ENCODE measurements around the gene CNIH1. TPM values are rescaled to one million over a fixed set of nuclear protein-coding genes. Genes with fewer than 3 reads are reported as not detected.

CNIH1 gene
- 100 to 1,000 TPM in 1 of 2 experiments, 10 to 100 TPM in 1; 86.6 to 109 TPM for total RNA-seq

DNA sequence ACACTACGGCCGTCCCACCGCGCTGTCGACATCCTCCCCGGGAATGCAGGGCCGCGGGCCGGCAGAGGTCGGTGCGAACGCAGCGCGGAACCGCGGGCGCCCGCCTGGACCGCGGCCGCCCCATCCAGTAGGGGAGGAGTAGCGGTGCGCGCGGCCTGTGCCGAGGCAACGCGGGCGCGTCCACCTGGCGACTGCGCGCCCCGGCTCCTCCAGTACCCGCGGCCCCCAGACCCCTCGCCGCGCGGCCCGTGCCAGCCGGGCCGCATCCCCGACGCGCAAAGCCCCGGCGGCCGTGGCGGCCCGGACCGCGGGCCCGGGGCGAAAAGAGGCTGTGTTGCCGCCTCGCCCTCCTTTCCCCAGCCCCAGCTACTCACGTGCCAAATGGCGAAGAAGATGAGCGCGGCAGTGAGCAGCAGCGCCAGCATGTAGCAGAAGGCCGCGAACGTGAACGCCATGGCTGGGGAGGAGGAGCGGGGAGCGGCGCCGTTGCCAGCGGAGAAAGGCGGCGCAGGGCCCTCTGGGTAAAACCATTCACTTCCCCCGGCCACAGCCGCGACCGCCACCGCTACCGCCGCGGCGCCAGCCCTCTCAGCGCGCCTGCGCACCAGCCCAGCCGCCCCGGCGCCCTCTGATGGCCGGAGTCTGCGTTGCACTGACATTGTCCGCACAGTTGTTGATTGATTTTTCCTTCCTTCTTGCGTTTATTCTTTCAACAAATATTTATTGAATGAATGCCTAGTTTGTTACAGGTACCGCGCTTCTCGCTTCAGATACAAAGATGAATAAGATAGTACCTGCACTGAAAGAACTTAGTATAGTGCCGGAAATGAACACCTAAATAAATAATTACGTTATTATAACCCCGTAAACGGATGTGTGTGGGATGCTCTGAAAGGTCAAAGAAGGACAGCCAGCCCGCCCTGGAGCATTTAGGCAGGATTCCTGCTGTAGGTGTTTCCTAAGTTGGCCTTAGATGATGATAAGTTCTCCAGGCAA lies at the start of gene CNIH1:
Gene CNIH1, minus strand, starts transcription at position 502 of the 996 bp plus-strand sequence. Its CDS starts 47 bp downstream, at position 455.
- ChIA-PET CTCF (interaction anchor here (0.7 to 1.3 kb wide), 5 partner anchors 8 to 47 kb away, joined by 3 to 6 read pairs (median 4); partner anchors contain the start of gene CDKN3), POLR2A (interaction anchor here (1.1 kb wide), 1 partner anchor 43 kb away, joined by 3 read pairs; no protein-coding TSS in a partner anchor)
- Mint-ChIP-seq H3K4me3 (peak within 1 kb of the TSS; percentile 80), H3K27ac (peak within 1 kb of the TSS; percentile 99), H3K4me1 (peaks cover 47% of the 10 kb centered on the region), H3K27me3 (no peaks in the 10 kb centered on the region), H3K36me3 (ENCODE audit: low read depth) (peaks cover 21% of the 10 kb centered on the region), H3K9me3 (ENCODE audit: low read depth) (no peaks in the 10 kb centered on the region)
- ATAC-seq, result peak; percentile 92
- peak; percentile 96 for DNase-seq
- intact Hi-C loops (cut with DNase I, micrococcal nuclease), result loop anchor here (1.0 to 5.0 kb wide), 14 partner anchors 44 to 1676 kb away; partner anchors contain the start of genes CGRRF1 (in 2 of the 2), CDKN3 (in 1 of the 2), DDHD1 (in 1 of the 2) and GCH1 (in 1 of the 2)

DNA sequence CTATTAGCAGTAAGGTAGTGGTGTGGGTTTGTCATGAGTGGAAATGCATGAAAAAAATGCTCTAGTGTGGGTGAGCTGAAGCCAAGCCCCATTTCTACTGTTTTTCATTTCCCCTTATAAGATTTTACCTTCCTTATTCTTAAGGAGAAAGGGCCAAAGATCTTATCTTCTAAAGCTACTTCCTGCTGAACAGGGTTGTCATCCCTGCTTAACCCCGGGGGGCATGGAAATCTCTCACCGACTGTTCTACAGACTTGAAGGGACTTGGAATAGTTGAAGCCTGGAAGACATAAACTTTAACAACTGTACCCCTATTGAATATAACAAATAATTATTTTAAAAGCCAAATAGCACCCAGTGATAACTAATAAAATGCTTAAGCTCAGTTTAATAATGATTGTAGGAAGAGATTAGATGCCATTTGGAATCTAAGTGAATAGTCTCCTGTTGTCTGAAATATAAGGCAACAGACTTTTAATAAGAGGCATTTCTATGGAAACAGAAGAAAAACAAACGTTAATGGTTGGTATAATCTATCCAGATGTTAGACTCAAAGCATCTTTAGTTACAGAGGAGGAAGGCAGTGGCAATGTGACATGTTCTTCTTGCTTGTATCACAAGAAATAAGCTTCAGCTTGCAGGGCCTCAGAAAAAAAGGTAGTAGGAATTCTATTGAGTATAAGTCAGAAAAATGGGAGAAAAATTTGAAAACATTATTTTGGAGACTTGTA lies 49.4 kb upstream of the CNIH1 start:
- peaks cover 8% of the 10 kb centered on the region for H3K36me3 Mint-ChIP-seq (ENCODE audit: low read depth)

DNA sequence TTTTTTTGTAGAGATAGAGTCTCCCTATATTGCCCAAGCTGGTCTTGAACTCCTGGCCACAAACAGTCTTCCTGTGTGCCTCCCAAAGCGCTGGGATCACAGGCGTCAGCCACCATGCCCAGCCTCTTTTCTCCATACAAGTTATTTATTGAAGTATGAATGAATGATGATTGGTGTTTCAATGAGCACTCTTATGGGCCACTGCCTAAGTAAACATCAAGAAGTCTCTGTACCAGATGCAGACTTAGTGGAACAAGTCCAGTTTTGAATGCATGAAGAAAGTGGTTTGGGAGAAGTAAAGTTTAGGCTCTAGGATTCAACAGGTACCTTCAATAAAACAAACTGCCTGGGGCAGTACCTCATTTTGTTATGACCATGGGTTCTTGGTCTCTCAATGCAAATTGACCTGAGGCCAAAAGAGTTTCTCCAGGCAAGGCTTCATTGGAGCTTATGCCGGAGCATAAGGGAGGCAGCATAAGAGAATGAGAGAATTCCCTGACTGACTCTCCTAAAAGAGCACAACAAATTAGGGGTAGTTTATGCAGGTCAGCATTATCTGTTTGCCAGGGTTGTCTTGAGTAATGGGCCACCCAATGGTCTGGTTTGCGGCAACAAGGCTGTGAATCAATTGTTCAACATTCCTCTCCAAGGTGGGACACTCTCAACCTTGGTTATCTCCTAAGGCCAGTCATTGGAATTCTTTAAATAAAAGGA lies 48.7 kb upstream of the CNIH1 start:
- peaks cover 44% of the 10 kb centered on the region for H3K4me1 Mint-ChIP-seq
- intact Hi-C loops (cut with DNase I, micrococcal nuclease), result loop anchor here (1.0 to 2.0 kb wide), 6 partner anchors 19 to 94 kb away; partner anchors contain the start of genes CGRRF1 (in 2 of the 2), CNIH1 (in 2 of the 2) and CDKN3 (in 1 of the 2)
- H3K4me3 Mint-ChIP-seq, result peak overlapping the region; percentile 91
- H3K27me3 Mint-ChIP-seq, result no peaks in the 10 kb centered on the region
- peak overlapping the region; percentile 96 for H3K27ac Mint-ChIP-seq
- DNase-seq (no peak), ATAC-seq (no peak)
- no peaks in the 10 kb centered on the region for H3K9me3 Mint-ChIP-seq (ENCODE audit: low read depth)
- CTCF ChIA-PET, result interaction anchor here (1.5 to 4.8 kb wide), 3 partner anchors 14 to 35 kb away, joined by 3 to 31 read pairs (median 5); partner anchors contain the start of gene CGRRF1
- peaks cover 8% of the 10 kb centered on the region for H3K36me3 Mint-ChIP-seq (ENCODE audit: low read depth)
- POLR2A ChIA-PET, result interaction anchor here (2.0 kb wide), 1 partner anchor 20 kb away, joined by 6 read pairs; the partner anchor contains the start of gene CGRRF1

More for the DNA sequence above, 49.4 kb upstream of the CNIH1 start:
- no peak overlapping the region for H3K27ac Mint-ChIP-seq
- peak overlapping the region; percentile 91 for H3K4me3 Mint-ChIP-seq
- DNase-seq, result no peak
- H3K27me3 Mint-ChIP-seq, result no peaks in the 10 kb centered on the region
- H3K9me3 Mint-ChIP-seq (ENCODE audit: low read depth), result no peaks in the 10 kb centered on the region
- ATAC-seq, result no peak
- POLR2A ChIA-PET, result no interaction called here
- peaks cover 37% of the 10 kb centered on the region for H3K4me1 Mint-ChIP-seq
- intact Hi-C loops (cut with DNase I, micrococcal nuclease), result no loop called here
- CTCF ChIA-PET, result interaction anchor here (0.9 to 1.5 kb wide), 2 partner anchors 14 to 27 kb away, joined by 3 to 5 read pairs; no protein-coding TSS in a partner anchor

DNA sequence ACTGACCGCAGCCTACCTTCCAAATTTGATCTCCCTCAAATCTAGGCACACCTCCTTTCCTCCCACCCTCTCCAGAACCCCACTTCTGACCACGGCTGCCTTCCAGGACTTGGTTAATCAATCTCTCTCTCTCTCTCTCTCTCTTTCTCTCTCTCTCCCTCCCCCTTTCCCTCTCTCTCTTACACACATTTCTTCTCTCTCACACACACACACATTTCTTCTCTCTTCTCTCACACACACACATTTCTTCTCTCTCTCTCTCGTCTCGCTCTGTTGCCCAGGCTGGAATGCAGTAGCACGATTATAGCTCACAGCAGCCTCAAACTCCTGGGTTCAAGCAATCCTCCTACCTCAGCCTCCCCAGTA lies 48.1 kb upstream of the CNIH1 start:
- H3K4me3 Mint-ChIP-seq, result peak overlapping the region; percentile 91
- ATAC-seq, result no peak
- H3K36me3 Mint-ChIP-seq (ENCODE audit: low read depth), result peaks cover 8% of the 10 kb centered on the region
- peaks cover 50% of the 10 kb centered on the region for H3K4me1 Mint-ChIP-seq
- H3K9me3 Mint-ChIP-seq (ENCODE audit: low read depth), result no peaks in the 10 kb centered on the region
- no peak for DNase-seq
- H3K27ac Mint-ChIP-seq, result peak overlapping the region; percentile 96
- no peaks in the 10 kb centered on the region for H3K27me3 Mint-ChIP-seq
- POLR2A ChIA-PET, result interaction anchor here (2.0 kb wide), 1 partner anchor 20 kb away, joined by 6 read pairs; the partner anchor contains the start of gene CGRRF1
- intact Hi-C loops (cut with DNase I, micrococcal nuclease), result loop anchor here (1.0 to 2.0 kb wide), 6 partner anchors 20 to 93 kb away; partner anchors contain the start of genes CGRRF1 (in 2 of the 2), CNIH1 (in 2 of the 2) and CDKN3 (in 1 of the 2)
- CTCF ChIA-PET, result interaction anchor here (1.0 to 4.8 kb wide), 3 partner anchors 16 to 34 kb away, joined by 3 to 31 read pairs (median 3); partner anchors contain the start of gene CGRRF1

DNA sequence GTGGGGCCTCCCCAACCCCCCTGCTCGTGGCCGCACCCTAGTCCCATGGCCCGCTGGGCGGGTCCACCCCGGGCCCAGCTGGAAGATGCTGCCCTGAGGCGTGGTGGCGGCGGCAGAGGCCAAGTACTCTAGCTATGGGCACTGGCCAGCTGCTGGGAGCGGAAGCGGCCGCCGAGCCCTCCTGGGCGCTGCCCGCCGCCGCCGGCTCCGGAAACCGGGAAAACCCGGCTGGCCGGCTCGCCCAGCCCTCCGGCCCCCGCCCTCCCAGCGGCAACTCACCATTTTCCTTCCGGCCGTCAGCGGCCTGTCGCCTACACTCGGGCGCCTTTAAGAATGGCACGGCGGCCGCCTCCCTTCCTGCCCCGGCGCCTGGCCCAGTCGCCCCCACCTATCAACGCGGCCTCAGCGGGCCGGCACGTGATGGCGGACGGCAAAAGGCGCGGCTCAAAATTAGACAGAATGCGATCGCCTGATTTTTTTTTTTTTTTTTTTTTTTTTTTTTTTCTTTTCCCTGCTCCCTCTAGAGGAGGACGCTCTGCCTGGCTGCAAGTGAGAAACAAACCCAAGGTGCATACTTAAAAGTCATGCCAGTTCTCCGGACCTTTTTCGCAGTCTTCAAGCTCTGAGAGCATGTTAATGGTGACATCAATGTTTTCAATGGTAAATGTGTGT lies 47.6 kb upstream of the CNIH1 start, which contains the start of gene GMFB:
Gene GMFB, minus strand, starts transcription at position 335 of the 672 bp plus-strand sequence. Its CDS starts 53 bp downstream, at position 282.
- intact Hi-C loops (cut with DNase I, micrococcal nuclease), result loop anchor here (1.0 to 2.0 kb wide), 7 partner anchors 21 to 285 kb away; partner anchors contain the start of genes CGRRF1 (in 2 of the 2), CNIH1 (in 2 of the 2) and CDKN3 (in 1 of the 2)
- Mint-ChIP-seq H3K27me3 (no peaks in the 10 kb centered on the region), H3K9me3 (ENCODE audit: low read depth) (no peaks in the 10 kb centered on the region), H3K4me1 (peaks cover 56% of the 10 kb centered on the region), H3K36me3 (ENCODE audit: low read depth) (peaks cover 10% of the 10 kb centered on the region), H3K4me3 (peak within 1 kb of the TSS; percentile 91), H3K27ac (peak within 1 kb of the TSS; percentile 96)
- POLR2A ChIA-PET, result interaction anchor here (0.6 to 2.0 kb wide), 3 partner anchors 21 to 414 kb away, joined by 3 to 7 read pairs (median 6); partner anchors contain the start of gene CGRRF1
- ATAC-seq, result peak; percentile 96
- CTCF ChIA-PET, result interaction anchor here (0.6 to 4.8 kb wide), 13 partner anchors 16 to 213 kb away, joined by 3 to 31 read pairs (median 3); partner anchors contain the start of gene CGRRF1
- peak; percentile 94 for DNase-seq

DNA sequence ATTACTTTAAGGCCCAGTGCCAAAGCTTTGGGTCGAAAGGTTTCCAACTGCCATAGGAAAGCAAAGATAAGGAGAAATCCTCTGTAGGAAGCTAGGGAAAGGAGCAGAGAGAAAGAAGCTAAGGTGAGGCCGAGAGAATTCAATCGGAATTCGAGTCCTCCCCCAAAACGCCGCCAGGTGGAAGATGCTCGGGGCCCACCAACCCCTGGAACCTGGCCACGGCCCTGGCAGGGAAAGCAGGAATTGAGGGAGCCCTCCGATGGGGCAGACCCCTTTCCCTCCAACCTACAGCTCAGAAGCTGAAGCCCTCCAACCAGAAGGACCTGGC lies 47.1 kb upstream of the CNIH1 start:
- Mint-ChIP-seq H3K9me3 (ENCODE audit: low read depth) (no peaks in the 10 kb centered on the region), H3K36me3 (ENCODE audit: low read depth) (peaks cover 15% of the 10 kb centered on the region), H3K27ac (peak overlapping the region; percentile 93), H3K4me3 (peak overlapping the region; percentile 91), H3K4me1 (peaks cover 60% of the 10 kb centered on the region), H3K27me3 (no peaks in the 10 kb centered on the region)
- intact Hi-C loops (cut with DNase I, micrococcal nuclease), result loop anchor here (1.0 to 2.0 kb wide), 3 partner anchors 47 to 285 kb away; partner anchors contain the start of genes CDKN3 (in 1 of the 2) and CNIH1 (in 1 of the 2)
- POLR2A ChIA-PET, result interaction anchor here (0.6 to 2.0 kb wide), 3 partner anchors 21 to 415 kb away, joined by 3 to 7 read pairs (median 6); partner anchors contain the start of gene CGRRF1
- CTCF ChIA-PET, result interaction anchor here (0.6 to 4.8 kb wide), 17 partner anchors 20 to 319 kb away, joined by 3 to 31 read pairs (median 3); partner anchors contain the start of gene CGRRF1
- DNase-seq (no peak), ATAC-seq (peak; percentile 16)

DNA sequence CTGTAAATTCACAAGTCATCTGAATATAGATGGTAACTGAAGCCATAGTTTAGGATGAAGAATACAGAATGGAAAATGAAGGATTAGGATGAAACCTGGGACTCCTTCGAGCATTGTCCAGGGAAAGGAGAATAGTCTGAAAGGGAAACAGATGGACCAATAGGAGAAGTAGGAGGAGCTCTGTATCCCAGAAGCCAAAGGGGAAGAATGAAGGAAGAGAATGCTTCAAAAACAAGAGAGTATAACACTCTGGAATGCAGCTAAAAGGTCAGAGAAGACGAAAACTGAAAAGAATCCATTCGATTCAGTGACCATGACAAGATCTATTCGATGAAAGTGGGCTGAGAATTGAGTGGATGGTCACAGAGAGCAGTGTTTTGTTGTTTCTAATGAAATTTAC lies 46.6 kb upstream of the CNIH1 start:
- no peak for DNase-seq
- intact Hi-C loops (cut with DNase I, micrococcal nuclease), result loop anchor here (1.0 to 2.0 kb wide), 3 partner anchors 47 to 286 kb away; partner anchors contain the start of genes CDKN3 (in 1 of the 2) and CNIH1 (in 1 of the 2)
- H3K4me3 Mint-ChIP-seq, result peak overlapping the region; percentile 91
- peaks cover 66% of the 10 kb centered on the region for H3K4me1 Mint-ChIP-seq
- H3K9me3 Mint-ChIP-seq (ENCODE audit: low read depth), result no peaks in the 10 kb centered on the region
- ChIA-PET CTCF (interaction anchor here (0.7 to 4.8 kb wide), 15 partner anchors 8 to 320 kb away, joined by 3 to 31 read pairs (median 3); partner anchors contain the start of gene CGRRF1), POLR2A (interaction anchor here (0.6 to 0.9 kb wide), 2 partner anchors 22 to 67 kb away, joined by 4 to 7 read pairs; partner anchors contain the start of gene CGRRF1)
- H3K36me3 Mint-ChIP-seq (ENCODE audit: low read depth), result peaks cover 20% of the 10 kb centered on the region
- H3K27ac Mint-ChIP-seq, result peak overlapping the region; percentile 93
- ATAC-seq, result no peak
- no peaks in the 10 kb centered on the region for H3K27me3 Mint-ChIP-seq

GRCh38 chr14:54486685-54487084 lies 45.5 kb upstream of the CNIH1 start:
- no peaks in the 10 kb centered on the region for H3K27me3 Mint-ChIP-seq
- H3K9me3 Mint-ChIP-seq (ENCODE audit: low read depth), result no peaks in the 10 kb centered on the region
- peak overlapping the region; percentile 91 for H3K4me3 Mint-ChIP-seq
- peaks cover 71% of the 10 kb centered on the region for H3K4me1 Mint-ChIP-seq
- CTCF ChIA-PET, result interaction anchor here (0.6 to 4.8 kb wide), 5 partner anchors 9 to 89 kb away, joined by 3 to 31 read pairs (median 5); partner anchors contain the start of gene CGRRF1
- H3K27ac Mint-ChIP-seq, result peak overlapping the region; percentile 74
- ATAC-seq (no peak), DNase-seq (no peak)
- H3K36me3 Mint-ChIP-seq (ENCODE audit: low read depth), result peaks cover 26% of the 10 kb centered on the region
- intact Hi-C loops (cut with DNase I, micrococcal nuclease), result no loop called here
- POLR2A ChIA-PET, result no interaction called here

GRCh38 chr14:54483846-54484245 lies 42.7 kb upstream of the CNIH1 start:
- ChIA-PET CTCF (interaction anchor here (1.7 kb wide), 1 partner anchor 9 kb away, joined by 5 read pairs; no protein-coding TSS in a partner anchor), POLR2A (no interaction called here)
- no peak overlapping the region for H3K4me3 Mint-ChIP-seq
- peak overlapping the region; percentile 58 for H3K27ac Mint-ChIP-seq
- H3K27me3 Mint-ChIP-seq, result no peaks in the 10 kb centered on the region
- peaks cover 32% of the 10 kb centered on the region for H3K36me3 Mint-ChIP-seq (ENCODE audit: low read depth)
- H3K9me3 Mint-ChIP-seq (ENCODE audit: low read depth), result no peaks in the 10 kb centered on the region
- peaks cover 59% of the 10 kb centered on the region for H3K4me1 Mint-ChIP-seq
- intact Hi-C loops (cut with DNase I, micrococcal nuclease), result no loop called here
- DNase-seq, result no peak
- no peak for ATAC-seq
